HG02884 (cell line): ENCODE results near the gene NDST3.
A peak's percentile ranks its signal among the peaks of the same experiment; 100 is the strongest.

Experiments
- ATAC-seq: cut with Tn5 transposase; IDR thresholded peaks from one replicate; pipeline ENCODE4 v1.9.1; 2021; ENCODE audit warnings: mild to moderate bottlenecking, moderate library complexity; ENCODE audit not compliant: unreplicated experiment

The NDST3 gene

GRCh38 chr4:118173956-118174725 lies 139.9 kb downstream of the NDST3 start:
- ATAC-seq, result no peak

DNA sequence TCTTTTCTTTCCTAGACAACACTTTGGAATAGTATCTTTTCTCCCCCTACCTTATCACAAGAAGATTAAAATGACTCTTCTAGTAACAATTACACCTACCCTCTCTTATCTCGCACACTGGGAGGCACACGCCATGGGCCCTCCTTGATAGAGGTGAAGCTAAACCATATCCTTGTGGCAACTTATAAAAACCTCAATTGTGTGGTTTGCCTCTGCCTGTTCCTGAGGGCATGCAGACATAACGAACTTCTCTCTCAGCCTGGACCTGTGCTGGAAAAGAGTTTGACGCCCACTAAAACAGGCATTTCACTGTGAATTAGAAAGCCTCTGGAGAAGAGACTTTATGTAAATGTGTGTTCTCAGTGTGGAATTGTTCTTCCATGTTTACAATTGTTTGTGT lies 141.2 kb downstream of the NDST3 start:
- ATAC-seq, result no peak

GRCh38 chr4:118177126-118177525 lies 142.8 kb downstream of the NDST3 start:
- ATAC-seq, result no peak

DNA sequence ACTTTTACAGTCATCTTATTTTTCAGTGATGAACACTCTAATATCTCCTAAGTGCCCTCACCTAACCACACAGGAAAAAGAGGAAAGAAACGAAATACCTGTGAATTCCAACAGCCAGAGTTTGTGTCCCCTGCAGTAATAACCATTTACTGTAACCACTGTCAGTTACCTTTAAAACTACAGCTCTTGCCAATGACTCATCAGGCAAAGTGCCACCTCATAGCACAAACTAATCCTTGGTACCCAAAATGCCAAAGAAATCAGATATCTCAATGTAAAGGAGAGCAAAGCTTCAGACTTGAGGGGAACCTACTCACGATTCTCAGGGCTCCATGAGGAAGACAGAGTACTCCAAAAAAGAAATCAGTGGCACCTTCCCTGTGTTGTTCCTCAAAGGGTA lies 146.5 kb downstream of the NDST3 start:
- ATAC-seq, result no peak

- no peak for ATAC-seq
Observed at GRCh38 chr4:118190903-118191302, 156.6 kb downstream of the NDST3 start.

DNA sequence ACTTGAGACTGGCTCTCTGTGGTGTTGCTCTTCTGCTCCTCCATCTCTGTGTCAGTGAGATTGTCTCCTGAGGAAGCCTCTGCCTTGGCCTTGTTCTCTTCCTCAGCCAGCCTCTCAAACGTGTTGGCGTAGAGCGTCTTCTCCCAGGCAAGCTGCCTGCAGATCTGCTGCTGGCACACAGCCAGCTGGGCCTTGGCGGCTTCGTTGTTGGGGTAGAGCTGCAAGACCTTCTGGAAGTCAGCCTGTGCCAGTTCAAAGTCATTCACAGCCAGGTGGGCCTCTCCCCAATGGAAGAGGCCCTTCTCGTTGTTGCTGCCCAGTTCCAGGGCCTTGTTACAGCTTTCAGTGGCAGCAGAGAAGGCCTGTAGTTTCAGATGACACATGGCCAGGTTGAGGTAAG lies 159.1 kb downstream of the NDST3 start:
- ATAC-seq, result no peak

GRCh38 chr4:118206627-118207026 lies 172.3 kb downstream of the NDST3 start:
- no peak for ATAC-seq

- ATAC-seq, result no peak
Observed at GRCh38 chr4:118213101-118213500, 178.8 kb downstream of the NDST3 start.

GRCh38 chr4:118215826-118216225 lies 181.5 kb downstream of the NDST3 start:
- ATAC-seq, result no peak

DNA sequence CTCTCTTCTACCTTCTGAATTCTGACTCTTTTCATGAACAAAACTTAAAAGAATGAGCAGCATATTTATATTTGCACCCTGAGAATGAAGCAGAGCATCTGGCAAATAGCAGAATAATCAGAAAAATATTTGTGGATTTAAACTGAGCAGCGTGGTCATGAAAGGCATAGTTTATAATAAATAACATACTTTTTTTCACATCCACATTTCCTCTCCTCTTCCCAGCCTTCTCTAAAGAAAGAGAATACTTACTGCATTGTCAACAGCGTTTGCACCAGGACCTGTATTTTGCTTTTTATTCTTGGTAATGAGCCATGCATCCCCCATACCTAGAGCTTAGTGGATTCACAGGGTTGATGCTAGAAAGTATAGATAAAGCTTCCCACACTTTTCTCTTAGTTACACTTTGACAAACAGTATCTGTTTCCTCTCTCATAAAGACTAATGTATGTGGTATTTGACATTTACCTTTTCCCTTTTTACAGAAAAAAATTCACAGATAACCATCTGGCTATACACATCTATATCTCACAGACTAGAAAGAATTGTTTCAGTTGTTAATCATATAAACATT lies 187.0 kb downstream of the NDST3 start:
- no peak for ATAC-seq

GRCh38 chr4:118224243-118224829 lies 190.1 kb downstream of the NDST3 start:
- ATAC-seq, result peak; percentile 54

- ATAC-seq, result no peak
Observed at GRCh38 chr4:118225511-118225910, 191.2 kb downstream of the NDST3 start.

GRCh38 chr4:118226311-118227010 lies 192.2 kb downstream of the NDST3 start:
- no peak for ATAC-seq

- ATAC-seq, result no peak
Observed at GRCh38 chr4:118235566-118236120, 201.4 kb downstream of the NDST3 start.

GRCh38 chr4:118237531-118237930 lies 203.2 kb downstream of the NDST3 start:
- ATAC-seq, result no peak

GRCh38 chr4:118249890-118250289 lies 215.6 kb downstream of the NDST3 start:
- ATAC-seq, result no peak

GRCh38 chr4:118254368-118254767 lies 220.1 kb downstream of the NDST3 start:
- no peak for ATAC-seq

GRCh38 chr4:118259111-118259510 lies 224.8 kb downstream of the NDST3 start:
- ATAC-seq, result no peak

GRCh38 chr4:118260309-118260708 lies 226.0 kb downstream of the NDST3 start:
- ATAC-seq, result no peak

DNA sequence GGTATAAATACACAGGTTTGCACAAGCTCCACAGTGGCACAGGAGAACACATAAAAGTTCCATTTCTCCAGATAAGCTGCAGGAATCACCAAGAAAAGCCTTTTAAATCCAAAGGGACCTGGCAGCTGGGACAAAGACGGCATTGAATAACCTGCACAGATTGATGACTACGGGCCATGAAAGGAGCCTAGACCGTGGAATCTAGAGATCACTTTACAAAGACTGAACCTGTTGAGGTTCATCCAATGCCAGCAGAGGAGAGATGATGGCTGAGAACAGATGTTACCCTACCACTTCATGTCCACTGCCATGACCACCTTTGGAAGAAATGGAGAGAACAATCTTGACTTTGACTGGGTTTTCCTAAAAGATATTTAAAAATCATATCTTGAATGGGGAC lies 229.8 kb downstream of the NDST3 start:
- ATAC-seq, result no peak
